Activated T-helper 17 cell treated with anti-CD3 and anti-CD28 coated beads, Interleukin-2, amount 50 U/mL, for 72 hours (primary cell): ENCODE data around the gene SNX10. TPM values are rescaled to one million over a fixed set of nuclear protein-coding genes. Genes with fewer than 3 reads are reported as not detected.
"Not testable (repeated sequence)": the region's sequence is repeated elsewhere in the genome, so short reads cannot be mapped to it uniquely, and the experiment has no call there.

Experiments
- ATAC-seq: fragments of 150-1000 bp; cut with Tn5 transposase; replicated peaks from 2 replicates; pipeline ENCODE4 v1.10.0; 2021; ENCODE audit warnings: mild to moderate bottlenecking, moderate library complexity
- H3K27ac Mint-ChIP-seq: one replicate; pipeline ENCODE4 v1.8.0; 2022; ENCODE audit warnings: mixed read lengths
- H3K27me3 Mint-ChIP-seq: one replicate; pipeline ENCODE4 v1.8.0; 2022; ENCODE audit warnings: mixed read lengths
- H3K36me3 Mint-ChIP-seq: one replicate; pipeline ENCODE4 v1.8.0; 2022; ENCODE audit warnings: low read depth, mild to moderate bottlenecking, mixed read lengths
- H3K4me1 Mint-ChIP-seq: one replicate; pipeline ENCODE4 v1.8.0; 2022; ENCODE audit warnings: mixed read lengths
- H3K4me3 Mint-ChIP-seq: one replicate; pipeline ENCODE4 v1.8.0; 2022; ENCODE audit warnings: mild to moderate bottlenecking, mixed read lengths
- H3K9me3 Mint-ChIP-seq: one replicate; pipeline ENCODE4 v1.8.0; 2022; ENCODE audit warnings: mixed read lengths
- total RNA-seq, 2 donors: library from RNA; stranded (reverse); gene quantifications; one replicate each; pipeline ENCODE4 v1.2.3, GENCODE V29; 2022

Gene SNX10
- total RNA-seq, 2 donors from 2014 or later, result 23.5 to 30.8 TPM

- Mint-ChIP-seq H3K4me1 (no peaks in the 10 kb centered on the region), H3K36me3 (no peaks in the 10 kb centered on the region), H3K9me3 (no peaks in the 10 kb centered on the region), H3K27me3 (no peaks in the 10 kb centered on the region), H3K27ac (no peak overlapping the region), H3K4me3 (no peak overlapping the region)
- ATAC-seq, result no peak
Measured at GRCh38 chr7:26286157-26286556, 5.5 kb upstream of the SNX10 start.

- H3K36me3 Mint-ChIP-seq, H3K27me3 Mint-ChIP-seq, ATAC-seq, H3K4me1 Mint-ChIP-seq, H3K9me3 Mint-ChIP-seq, H3K4me3 Mint-ChIP-seq, H3K27ac Mint-ChIP-seq: not testable (repeated sequence)
Measured at GRCh38 chr7:26288126-26288525, 3.5 kb upstream of the SNX10 start.

- Mint-ChIP-seq H3K27me3 (no peaks in the 10 kb centered on the region), H3K9me3 (no peaks in the 10 kb centered on the region), H3K4me1 (peaks cover 24% of the 10 kb centered on the region), H3K36me3 (peaks cover 7% of the 10 kb centered on the region), H3K4me3 (peak overlapping the region; percentile 90), H3K27ac (peak overlapping the region; percentile 88)
- no peak for ATAC-seq
Measured at GRCh38 chr7:26291251-26291650, 411 bp upstream of the SNX10 start.

GRCh38 chr7:26292768-26293560, 1.3 kb downstream of the SNX10 start:
- Mint-ChIP-seq H3K4me1 (peaks cover 24% of the 10 kb centered on the region), H3K36me3 (peaks cover 7% of the 10 kb centered on the region), H3K27ac (peak overlapping the region; percentile 88), H3K27me3 (no peaks in the 10 kb centered on the region), H3K9me3 (no peaks in the 10 kb centered on the region), H3K4me3 (peak overlapping the region; percentile 90)
- no peak for ATAC-seq

- peak overlapping the region; percentile 90 for H3K4me3 Mint-ChIP-seq
- peak; percentile 89 for ATAC-seq
- H3K4me1 Mint-ChIP-seq, result peaks cover 26% of the 10 kb centered on the region
- peak overlapping the region; percentile 88 for H3K27ac Mint-ChIP-seq
- H3K27me3 Mint-ChIP-seq, result no peaks in the 10 kb centered on the region
- peaks cover 9% of the 10 kb centered on the region for H3K36me3 Mint-ChIP-seq
- H3K9me3 Mint-ChIP-seq, result no peaks in the 10 kb centered on the region
Measured at GRCh38 chr7:26293569-26294308, 2.1 kb downstream of the SNX10 start.

GRCh38 chr7:26295015-26295414, 3.4 kb downstream of the SNX10 start:
- Mint-ChIP-seq H3K4me1 (peaks cover 30% of the 10 kb centered on the region), H3K4me3 (peak overlapping the region; percentile 90), H3K27ac (peak overlapping the region; percentile 88), H3K27me3 (no peaks in the 10 kb centered on the region), H3K9me3 (no peaks in the 10 kb centered on the region), H3K36me3 (peaks cover 14% of the 10 kb centered on the region)
- ATAC-seq, result no peak

- Mint-ChIP-seq H3K36me3 (peaks cover 14% of the 10 kb centered on the region), H3K4me1 (peaks cover 30% of the 10 kb centered on the region), H3K27me3 (no peaks in the 10 kb centered on the region), H3K27ac (no peak overlapping the region), H3K4me3 (no peak overlapping the region), H3K9me3 (no peaks in the 10 kb centered on the region)
- no peak for ATAC-seq
Measured at GRCh38 chr7:26295586-26295985, 3.9 kb downstream of the SNX10 start.

- no peak for ATAC-seq
- Mint-ChIP-seq H3K4me3 (no peak overlapping the region), H3K36me3 (peaks cover 34% of the 10 kb centered on the region)
Measured at GRCh38 chr7:26298472-26299058, 6.9 kb downstream of the SNX10 start.

GRCh38 chr7:26305090-26305868, 13.6 kb downstream of the SNX10 start:
- ATAC-seq, result no peak
- Mint-ChIP-seq H3K9me3 (no peaks in the 10 kb centered on the region), H3K36me3 (peaks cover 50% of the 10 kb centered on the region), H3K27ac (peak overlapping the region; percentile 53), H3K27me3 (no peaks in the 10 kb centered on the region), H3K4me1 (peaks cover 6% of the 10 kb centered on the region), H3K4me3 (no peak overlapping the region)

More at GRCh38 chr7:26298472-26299058, 6.9 kb downstream of the SNX10 start:
- Mint-ChIP-seq H3K27me3 (no peaks in the 10 kb centered on the region), H3K4me1 (peaks cover 23% of the 10 kb centered on the region), H3K27ac (no peak overlapping the region), H3K9me3 (no peaks in the 10 kb centered on the region)

GRCh38 chr7:26305869-26306665, 14.4 kb downstream of the SNX10 start:
- H3K9me3 Mint-ChIP-seq, result no peaks in the 10 kb centered on the region
- H3K27me3 Mint-ChIP-seq, result no peaks in the 10 kb centered on the region
- no peak for ATAC-seq

GRCh38 chr7:26306790-26307189, 15.1 kb downstream of the SNX10 start:
- Mint-ChIP-seq H3K4me1 (peaks cover 6% of the 10 kb centered on the region), H3K4me3 (no peak overlapping the region), H3K27me3 (no peaks in the 10 kb centered on the region), H3K27ac (no peak overlapping the region), H3K36me3 (peaks cover 47% of the 10 kb centered on the region), H3K9me3 (no peaks in the 10 kb centered on the region)
- no peak for ATAC-seq

More at GRCh38 chr7:26305869-26306665, 14.4 kb downstream of the SNX10 start:
- no peak overlapping the region for H3K27ac Mint-ChIP-seq
- H3K4me3 Mint-ChIP-seq, result no peak overlapping the region
- peaks cover 47% of the 10 kb centered on the region for H3K36me3 Mint-ChIP-seq
- peaks cover 6% of the 10 kb centered on the region for H3K4me1 Mint-ChIP-seq

GRCh38 chr7:26307226-26307625, 15.6 kb downstream of the SNX10 start:
- peaks cover 6% of the 10 kb centered on the region for H3K4me1 Mint-ChIP-seq
- no peaks in the 10 kb centered on the region for H3K9me3 Mint-ChIP-seq
- no peak overlapping the region for H3K27ac Mint-ChIP-seq
- H3K27me3 Mint-ChIP-seq, result no peaks in the 10 kb centered on the region
- peaks cover 45% of the 10 kb centered on the region for H3K36me3 Mint-ChIP-seq
- no peak overlapping the region for H3K4me3 Mint-ChIP-seq
- no peak for ATAC-seq

- Mint-ChIP-seq H3K36me3 (peaks cover 40% of the 10 kb centered on the region), H3K27ac (no peak overlapping the region), H3K9me3 (no peaks in the 10 kb centered on the region), H3K4me3 (no peak overlapping the region), H3K27me3 (no peaks in the 10 kb centered on the region), H3K4me1 (peaks cover 6% of the 10 kb centered on the region)
- ATAC-seq, result no peak
Measured at GRCh38 chr7:26307791-26308190, 16.1 kb downstream of the SNX10 start.
